CD4-positive, alpha-beta T cell treated with Interleukin-1 beta for 1 hour (primary cell): Measurements from ENCODE around the gene PLRG1.
A peak's percentile ranks its signal among the peaks of the same experiment; 100 is the strongest.

Source experiments
- DNase-seq, 2 donors: peaks; one replicate each; pipeline ENCODE4 v3.0.0-alpha.2; 2020 to 2022

The PLRG1 gene

GRCh38 chr4:154517591-154517990 lies 32.6 kb downstream of the PLRG1 start:
- no peak for DNase-seq

GRCh38 chr4:154516318-154517029 lies 33.7 kb downstream of the PLRG1 start:
- DNase-seq: no peak

- no peak for DNase-seq
Measured at GRCh38 chr4:154511981-154512380, 38.2 kb downstream of the PLRG1 start.

GRCh38 chr4:154511548-154511947 lies 38.7 kb downstream of the PLRG1 start:
- DNase-seq: no peak

- no peak for DNase-seq
Measured at GRCh38 chr4:154507156-154507555, 43.0 kb downstream of the PLRG1 start.

- no peak for DNase-seq
Measured at GRCh38 chr4:154506253-154506652, 43.9 kb downstream of the PLRG1 start.

- peak in 1 of 2 donors; percentile 2 for DNase-seq
Measured at GRCh38 chr4:154503598-154503997, 46.6 kb downstream of the PLRG1 start.

GRCh38 chr4:154502111-154502510 lies 48.1 kb downstream of the PLRG1 start:
- no peak for DNase-seq

- no peak for DNase-seq
Measured at GRCh38 chr4:154497889-154498288, 52.3 kb downstream of the PLRG1 start.

GRCh38 chr4:154495867-154496266 lies 54.3 kb downstream of the PLRG1 start:
- no peak for DNase-seq

- DNase-seq: no peak
Measured at GRCh38 chr4:154492288-154492687, 57.9 kb downstream of the PLRG1 start.

GRCh38 chr4:154491341-154492271 lies 58.6 kb downstream of the PLRG1 start, which contains the start of gene DCHS2:
DCHS2 (minus strand) TSS chr4:154491799; CDS start chr4:154491355, 444 bp downstream.
- no peak for DNase-seq

- DNase-seq: peak in 1 of 2 donors; percentile 3
Measured at GRCh38 chr4:154490583-154491340, 59.4 kb downstream of the PLRG1 start.

GRCh38 chr4:154490234-154490582 lies 60.0 kb downstream of the PLRG1 start:
- no peak for DNase-seq

GRCh38 chr4:154489558-154490233 lies 60.5 kb downstream of the PLRG1 start:
- no peak for DNase-seq

- no peak for DNase-seq
Measured at GRCh38 chr4:154487145-154487544, 63.1 kb downstream of the PLRG1 start.

GRCh38 chr4:154485127-154485773 lies 65.0 kb downstream of the PLRG1 start:
- DNase-seq: no peak
